Right cardiac atrium (tissue), 5 donors: ENCODE data around the gene ATXN1. TPM values are rescaled to one million over a fixed set of nuclear protein-coding genes. Genes with fewer than 3 reads are reported as not detected.
A peak's percentile ranks its signal among the peaks of the same experiment; 100 is the strongest.

Experiments
- ATAC-seq, 2 donors: fragments of 200-7000 bp; cut with Tn5 transposase; one replicate each; pipeline versions ENCODE4 v1.8.0 to v1.9.1; 2020; ENCODE audit warnings: moderate library complexity in 2 of 2, mild to moderate bottlenecking in 1 of 2
- DNase-seq, 3 donors: peaks; one replicate each; pipeline ENCODE4 v3.0.0-alpha.2; 2020
- H3K27ac ChIP-seq: one replicate; pipeline ENCODE4 v1.5.1; 2013; ENCODE audit warnings: mild to moderate bottlenecking, low read length, control low read depth, moderate library complexity
- H3K27me3 ChIP-seq: one replicate; pipeline ENCODE4 v1.6.1; 2013; ENCODE audit not compliant: control insufficient read depth, insufficient read depth
- H3K4me1 ChIP-seq: one replicate; pipeline ENCODE4 v1.6.1; 2013; ENCODE audit warnings: low read length; ENCODE audit not compliant: control insufficient read depth, insufficient read depth
- H3K4me3 ChIP-seq: one replicate; pipeline ENCODE4 v1.5.1; 2013; ENCODE audit warnings: low read length, control low read depth
- H3K9me3 ChIP-seq: one replicate; pipeline ENCODE4 v1.6.1; 2013; ENCODE audit warnings: low read length; ENCODE audit not compliant: control insufficient read depth
- WGBS: extraction: QIAGEN DNeasy Blood & Tissue Kit; methylation state at CpG from one replicate; pipeline ENCODE4 v1.1.7; 2013; 5-methylcytosine and 5-hydroxymethylcytosine counted together
- intact Hi-C, 4 donors: fragments of 100-400 bp; cut with DNase I; formaldehyde crosslinking; loops; one replicate each; pipeline versions ENCODE4 v1.11.0 to v1.14.0; 2022 to 2023
- polyA plus RNA-seq: library from polyadenylated mRNA; stranded (reverse); fragments of 200-250 nt; gene quantifications from one replicate; pipeline ENCODE4 v1.2.3, GENCODE V29; 2013
- total RNA-seq, 4 donors: library from RNA; stranded (reverse); fragmentation: NEBNext Ultra II Directional; extraction: Animal tissue kit (Norgen Biotek cat#: 25700); gene quantifications; one replicate each; pipeline ENCODE4 v1.2.1, GENCODE V29; 2021
- donor health status: healthy with polysubstance abuse.
- donor health status: DM: no; HTN: yes; CAD: no.
- donor health status: DM: no; HTN: no; CAD: no.
- donor health status: DM: no; HTN: yes; CAD: no; lungs with severe emphysema.
- donor health status: DM: yes; HTN: yes; CAD: no.

The ATXN1 gene
- total and polyA plus RNA-seq, 5 donors: 11.8 to 50.7 (median 47.6) TPM

DNA sequence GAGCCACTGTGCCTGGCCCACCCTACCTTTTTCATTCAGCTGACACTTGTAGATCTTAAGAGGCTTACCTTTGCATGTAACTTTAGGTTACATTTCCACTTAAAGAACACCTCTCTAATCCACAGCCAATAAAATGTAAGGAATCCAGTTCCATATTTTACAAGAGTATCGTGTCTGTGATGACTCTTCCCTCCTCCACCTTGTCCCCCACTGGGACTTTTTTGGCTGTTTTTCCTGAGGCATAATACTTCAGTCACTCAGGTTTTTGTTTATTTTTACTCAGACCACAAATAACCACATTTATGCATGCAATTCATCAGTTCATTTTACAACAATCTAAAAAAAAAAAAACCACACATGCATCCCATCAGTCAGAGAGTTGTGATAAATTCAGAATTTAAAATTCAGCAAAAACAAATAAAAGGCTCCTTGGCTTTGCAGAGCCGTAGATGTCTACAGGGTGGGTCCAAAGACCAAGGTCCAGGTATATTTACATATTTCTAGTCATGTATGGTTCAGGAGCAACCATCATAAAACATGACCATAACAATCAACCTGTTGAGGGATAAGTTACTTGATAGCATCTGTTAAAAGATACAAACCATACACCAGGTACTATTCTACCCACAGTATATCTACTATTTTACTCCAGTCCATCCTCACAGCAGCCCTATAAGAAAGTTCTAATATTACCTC lies 9.9 kb downstream of the ATXN1 start:
- no peak overlapping the region for H3K4me3 ChIP-seq
- H3K27ac ChIP-seq: no peak overlapping the region
- H3K27me3 ChIP-seq: no peaks in the 10 kb centered on the region
- peaks cover 3% of the 10 kb centered on the region for H3K4me1 ChIP-seq
- DNase-seq (no peak), ATAC-seq (no peak)
- intact Hi-C loops: loop anchor here in 1 of 4 donors (10.0 kb wide), 1 partner anchor 77 kb away; no protein-coding TSS in a partner anchor
- H3K9me3 ChIP-seq: no peaks in the 10 kb centered on the region
- 90% methylated on average over 2 of the region's 2 CpGs for WGBS

DNA sequence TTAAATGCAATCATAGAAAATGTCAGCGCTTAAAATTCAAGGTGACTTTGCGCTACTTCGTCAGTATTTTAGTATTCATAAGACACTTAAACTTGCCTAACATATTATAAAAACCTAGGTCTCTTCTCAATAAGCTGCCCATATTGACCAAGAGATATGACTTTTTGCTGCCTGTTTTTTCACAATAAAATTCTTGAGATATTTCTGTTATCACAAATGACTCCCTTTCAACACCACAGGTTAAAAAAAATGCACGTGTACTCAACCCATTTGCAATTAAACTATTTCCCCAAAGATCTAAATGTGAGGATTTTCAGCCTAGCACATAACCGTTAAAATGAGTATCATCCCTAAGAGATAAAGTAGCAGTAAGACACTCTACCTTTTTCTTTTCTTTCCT lies 10.7 kb downstream of the ATXN1 start:
- peaks cover 3% of the 10 kb centered on the region for H3K4me1 ChIP-seq
- 83% methylated on average over 5 of the region's 5 CpGs for WGBS
- H3K4me3 ChIP-seq: no peak overlapping the region
- DNase-seq (no peak), ATAC-seq (no peak)
- no peaks in the 10 kb centered on the region for H3K9me3 ChIP-seq
- H3K27me3 ChIP-seq: no peaks in the 10 kb centered on the region
- intact Hi-C loops: loop anchor here in 1 of 4 donors (10.0 kb wide), 1 partner anchor 76 kb away; no protein-coding TSS in a partner anchor
- H3K27ac ChIP-seq: no peak overlapping the region

DNA sequence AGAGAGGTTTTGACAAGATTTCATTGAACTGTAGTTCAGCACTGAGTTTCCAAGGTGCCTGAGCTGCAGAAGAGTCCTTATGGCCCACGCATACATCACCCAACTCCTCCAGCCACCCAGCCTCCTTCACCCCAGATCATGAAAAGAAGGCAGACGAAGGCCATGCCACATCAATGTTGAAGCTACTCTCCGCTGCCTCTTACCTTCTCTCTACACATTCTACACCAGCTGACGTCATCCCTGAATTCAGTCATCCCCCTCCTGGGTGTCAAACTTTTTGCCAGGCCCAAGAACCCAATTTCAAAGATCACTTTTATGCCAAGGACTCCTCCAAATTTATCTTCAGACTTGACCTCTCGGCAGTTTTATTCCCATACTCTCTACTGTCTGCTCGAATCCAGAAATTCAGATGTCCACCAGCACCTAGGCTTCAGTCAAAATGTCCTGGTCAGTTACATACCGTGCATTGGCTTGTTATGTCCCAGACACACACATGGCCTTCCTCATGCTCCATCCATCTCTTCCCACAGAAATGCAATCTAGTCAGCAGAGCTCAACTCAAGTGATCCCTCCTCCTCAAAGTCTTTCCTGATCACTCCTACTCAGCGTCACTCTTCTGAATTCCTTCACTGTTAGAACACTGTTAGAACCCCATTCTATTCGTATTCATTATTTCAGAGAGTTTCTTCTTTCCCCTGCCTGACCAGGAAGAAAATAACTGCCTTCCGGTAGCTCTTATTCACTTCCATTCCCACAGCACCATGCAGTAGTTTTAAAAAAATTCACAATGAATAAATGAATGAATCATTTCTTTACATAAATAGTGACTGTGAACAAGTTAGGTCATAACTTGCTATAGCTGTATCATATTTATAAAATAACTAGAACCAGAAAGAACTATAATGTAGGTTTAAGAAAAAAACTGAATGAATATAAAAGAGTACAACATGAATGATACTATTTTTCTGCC lies 11.5 kb downstream of the ATXN1 start:
- ATAC-seq: no peak
- intact Hi-C loops: loop anchor here in 1 of 4 donors (10.0 kb wide), 1 partner anchor 75 kb away; no protein-coding TSS in a partner anchor
- Histone ChIP-seq H3K27ac (no peak overlapping the region), H3K27me3 (no peaks in the 10 kb centered on the region), H3K9me3 (no peaks in the 10 kb centered on the region), H3K4me1 (peaks cover 3% of the 10 kb centered on the region), H3K4me3 (no peak overlapping the region)
- 88% methylated on average over 10 of the region's 10 CpGs for WGBS
- DNase-seq: no peak

DNA sequence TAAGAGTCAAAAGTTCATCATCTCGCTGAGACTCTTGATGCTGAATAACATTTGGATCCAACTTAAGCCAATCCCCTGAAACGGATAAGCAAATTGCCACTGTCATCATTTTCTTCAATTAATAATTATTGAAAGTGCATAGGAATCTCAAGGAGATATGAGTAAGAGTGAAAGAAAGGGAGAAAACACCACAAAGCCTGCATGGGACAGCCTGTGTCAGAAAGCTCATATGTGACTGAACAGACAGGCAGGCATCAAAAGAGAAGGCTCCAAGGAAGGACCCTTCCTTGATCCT lies 13.3 kb downstream of the ATXN1 start:
- intact Hi-C loops: no loop called here
- 34% methylated on average over 2 of the region's 2 CpGs for WGBS
- Histone ChIP-seq H3K27me3 (no peaks in the 10 kb centered on the region), H3K4me3 (no peak overlapping the region), H3K27ac (no peak overlapping the region), H3K4me1 (peaks cover 3% of the 10 kb centered on the region), H3K9me3 (no peaks in the 10 kb centered on the region)
- no peak for ATAC-seq
- DNase-seq: no peak

DNA sequence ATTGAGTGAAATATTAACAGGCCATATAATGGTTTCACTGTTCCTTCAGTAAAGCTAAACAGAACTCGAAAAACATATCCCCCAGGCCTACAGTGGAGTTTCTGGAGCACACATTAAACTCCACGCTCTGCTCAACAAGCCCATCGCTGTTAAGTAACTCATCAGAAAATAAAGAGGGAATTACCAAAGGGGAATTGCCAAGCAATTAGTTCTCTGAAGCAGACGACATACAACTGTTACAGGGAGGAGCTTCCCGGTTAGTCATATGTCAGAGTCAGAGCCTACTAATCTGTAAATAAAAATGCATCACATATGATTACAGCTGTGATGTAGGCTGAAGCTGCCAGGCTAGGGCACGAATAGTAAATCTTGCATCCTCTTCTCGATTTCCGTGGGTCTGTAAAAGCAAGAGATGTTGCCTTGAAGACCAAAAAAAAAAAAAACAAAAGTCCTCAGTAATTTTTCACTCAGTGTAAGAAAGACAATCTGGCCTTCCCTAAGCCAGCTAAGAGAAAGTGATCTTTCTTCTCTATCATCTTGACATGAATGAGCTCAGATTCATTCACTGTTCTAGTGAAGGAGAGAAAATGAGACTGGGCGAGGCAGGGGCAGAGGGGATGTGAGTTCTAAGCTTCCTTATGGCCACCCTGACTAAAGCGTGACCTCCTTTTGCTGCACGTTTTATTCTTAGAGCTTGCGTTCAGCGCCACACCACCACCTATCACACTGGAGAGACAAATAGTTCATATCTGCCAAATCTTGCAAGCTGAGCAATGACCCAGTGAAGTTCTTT lies 13.8 kb downstream of the ATXN1 start:
- intact Hi-C loops: no loop called here
- no peaks in the 10 kb centered on the region for H3K9me3 ChIP-seq
- H3K27me3 ChIP-seq: no peaks in the 10 kb centered on the region
- peak in 1 of 3 donors; percentile 40 for DNase-seq
- 48% methylated on average over 13 of the region's 13 CpGs for WGBS
- H3K4me3 ChIP-seq: no peak overlapping the region
- peak; percentile 50 to 53 for ATAC-seq
- H3K4me1 ChIP-seq: peaks cover 6% of the 10 kb centered on the region
- H3K27ac ChIP-seq: peak overlapping the region; percentile 46

DNA sequence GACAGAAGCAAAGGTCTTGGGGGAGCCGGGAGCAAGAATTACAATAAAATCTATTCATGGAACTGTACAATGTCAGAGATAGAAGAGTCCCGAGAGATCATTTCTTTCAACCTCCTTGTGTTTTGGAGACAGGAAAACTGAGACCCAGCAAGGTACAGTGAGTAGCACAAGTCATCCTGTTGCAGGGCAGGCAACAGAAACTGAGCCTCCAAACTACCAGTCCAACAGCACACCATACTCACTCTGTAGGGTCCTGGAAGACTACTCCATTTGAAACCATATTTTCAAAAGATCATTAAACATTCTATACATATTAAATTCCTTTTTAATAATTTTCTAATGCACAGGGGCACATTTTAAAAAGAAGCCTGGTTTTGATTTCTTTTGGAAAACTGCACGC lies 14.4 kb downstream of the ATXN1 start:
- no peak overlapping the region for H3K27ac ChIP-seq
- no peaks in the 10 kb centered on the region for H3K9me3 ChIP-seq
- 74% methylated on average over 3 of the region's 3 CpGs for WGBS
- no peaks in the 10 kb centered on the region for H3K27me3 ChIP-seq
- ATAC-seq (no peak), DNase-seq (no peak)
- intact Hi-C loops: no loop called here
- peaks cover 8% of the 10 kb centered on the region for H3K4me1 ChIP-seq
- H3K4me3 ChIP-seq: no peak overlapping the region

DNA sequence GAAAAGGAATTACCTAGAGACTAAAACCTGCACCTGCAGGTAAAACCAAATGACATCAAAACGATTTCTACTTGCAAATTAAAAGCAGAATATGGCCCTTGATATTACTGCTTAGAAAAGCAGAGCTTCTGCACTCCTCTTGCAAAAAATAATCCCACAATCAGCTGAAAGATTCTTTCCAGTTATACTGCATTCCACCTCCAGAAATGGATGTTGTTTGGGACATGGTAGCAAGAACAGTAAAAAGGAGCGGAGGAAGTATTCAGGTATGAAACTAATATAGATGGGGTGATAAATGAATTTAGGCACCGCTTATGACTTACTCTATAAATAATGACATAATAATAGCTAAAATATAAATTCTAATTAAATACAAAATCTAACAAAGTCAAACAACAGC lies 14.9 kb downstream of the ATXN1 start:
- H3K9me3 ChIP-seq: no peaks in the 10 kb centered on the region
- intact Hi-C loops: no loop called here
- H3K27me3 ChIP-seq: no peaks in the 10 kb centered on the region
- no peak overlapping the region for H3K27ac ChIP-seq
- WGBS: 87% methylated on average over 3 of the region's 3 CpGs
- H3K4me3 ChIP-seq: no peak overlapping the region
- H3K4me1 ChIP-seq: peaks cover 8% of the 10 kb centered on the region
- no peak for ATAC-seq
- DNase-seq: no peak

DNA sequence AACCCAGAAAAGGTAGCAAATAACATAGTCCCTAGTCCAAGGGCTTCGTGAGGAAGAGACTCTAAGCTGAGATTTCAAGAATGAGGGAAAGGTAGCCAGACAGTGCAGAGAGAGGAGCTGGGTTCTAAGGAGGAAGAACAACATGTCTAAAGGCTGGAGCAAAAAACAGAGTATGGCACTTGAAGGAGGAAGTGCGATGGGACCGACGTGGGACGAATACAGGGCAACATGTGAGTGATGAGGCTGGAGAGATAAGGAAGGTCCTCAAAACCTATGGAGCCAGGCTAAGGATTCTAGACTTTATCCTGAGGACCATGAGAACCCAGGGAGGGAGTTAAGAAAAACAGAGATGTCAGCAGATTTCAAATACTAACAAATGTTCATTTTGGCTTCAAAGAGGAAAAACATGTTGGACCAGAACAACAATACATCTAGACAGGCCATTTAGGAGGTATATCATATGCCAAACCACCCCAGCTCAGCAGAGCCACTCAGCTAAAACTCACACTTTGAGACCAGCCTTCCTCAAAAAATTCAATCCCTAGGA lies 17.5 kb downstream of the ATXN1 start:
- ATAC-seq: no peak
- intact Hi-C loops: no loop called here
- Histone ChIP-seq H3K27ac (no peak overlapping the region), H3K9me3 (no peaks in the 10 kb centered on the region), H3K27me3 (no peaks in the 10 kb centered on the region), H3K4me1 (peaks cover 12% of the 10 kb centered on the region), H3K4me3 (no peak overlapping the region)
- 80% methylated on average over 5 of the region's 5 CpGs for WGBS
- no peak for DNase-seq

DNA sequence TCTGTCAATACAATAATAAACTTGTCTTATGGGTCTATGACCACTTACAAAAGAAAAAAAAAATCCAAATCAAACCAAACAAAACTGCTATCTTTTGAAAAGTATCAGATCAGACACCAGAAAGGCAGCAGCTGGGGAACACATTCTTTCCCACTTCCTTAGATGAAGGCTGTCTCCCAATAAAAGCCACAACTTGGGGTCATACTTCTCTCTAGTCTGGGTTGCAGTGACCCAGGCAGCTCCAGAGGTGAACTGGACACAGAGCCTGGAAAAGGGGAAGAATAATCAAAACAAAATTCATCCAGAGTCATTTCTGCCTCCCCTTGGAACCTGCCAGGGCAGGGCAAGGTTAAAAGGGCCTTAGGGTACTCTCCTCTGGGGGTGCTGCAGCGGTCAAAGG lies 19.1 kb downstream of the ATXN1 start:
- no peak for ATAC-seq
- 93% methylated on average over 1 of the region's 1 CpG for WGBS
- intact Hi-C loops: no loop called here

DNA sequence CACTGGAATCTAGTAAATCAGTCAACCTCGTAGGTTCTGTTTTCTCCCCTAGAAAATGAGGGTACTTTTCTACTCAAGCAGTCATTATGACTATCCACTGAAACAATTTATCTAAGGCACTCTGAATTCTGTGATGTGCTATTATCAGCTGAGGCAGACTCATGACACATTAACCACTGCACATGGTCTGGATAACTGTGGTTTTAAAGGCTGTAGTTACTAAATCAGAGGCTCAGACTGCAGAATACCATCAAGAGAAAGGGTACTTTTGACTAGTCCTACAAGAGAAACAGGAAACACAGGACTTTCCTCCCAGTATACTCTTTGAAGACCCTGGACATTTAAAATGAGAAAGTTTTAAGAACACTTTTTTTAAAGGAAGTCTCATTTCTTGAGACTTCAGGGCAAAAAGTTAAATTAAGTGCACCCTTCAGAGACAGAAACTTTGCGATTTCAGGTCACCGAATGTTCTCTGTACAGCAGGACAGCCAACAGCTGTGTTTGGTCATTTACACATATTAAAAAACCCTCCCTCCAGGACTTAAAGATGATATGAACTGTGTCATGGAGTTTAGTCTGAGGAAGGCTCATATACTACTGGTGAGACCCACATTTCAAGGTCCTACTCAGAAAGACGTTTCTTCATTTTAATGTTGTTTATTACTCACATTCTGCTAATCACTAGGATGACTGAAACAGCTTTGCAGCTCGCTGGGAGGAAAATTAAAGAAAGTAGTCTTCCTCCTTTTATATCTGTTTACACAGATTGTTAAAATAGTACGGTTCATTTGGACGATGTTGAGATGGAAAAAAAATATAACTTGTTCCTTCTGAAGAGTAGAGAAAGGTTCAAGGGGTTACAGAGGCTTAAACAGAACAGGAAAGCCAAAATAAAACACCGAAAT lies 19.9 kb downstream of the ATXN1 start:
- Histone ChIP-seq H3K4me1 (peaks cover 9% of the 10 kb centered on the region), H3K27ac (no peak overlapping the region), H3K4me3 (no peak overlapping the region), H3K9me3 (no peaks in the 10 kb centered on the region), H3K27me3 (no peaks in the 10 kb centered on the region)
- ATAC-seq: peak; percentile 39 to 55
- DNase-seq: no peak
- WGBS: 53% methylated on average over 8 of the region's 8 CpGs
- intact Hi-C loops: no loop called here

More for the DNA sequence above, 19.1 kb downstream of the ATXN1 start:
- peaks cover 9% of the 10 kb centered on the region for H3K4me1 ChIP-seq
- no peaks in the 10 kb centered on the region for H3K27me3 ChIP-seq
- no peak for DNase-seq
- no peak overlapping the region for H3K4me3 ChIP-seq
- H3K9me3 ChIP-seq: no peaks in the 10 kb centered on the region
- H3K27ac ChIP-seq: no peak overlapping the region
